Fibroblast of skin of scalp (primary cell): ENCODE measurements around the gene C6orf89.

Experiments used
- DNase-seq: peaks from one replicate; pipeline ENCODE4 v3.0.0-alpha.2; 2013

The C6orf89 gene

GRCh38 chr6:36969988-36970891, 84.5 kb downstream of the C6orf89 start:
- no peak for DNase-seq

GRCh38 chr6:36970892-36971842, 85.4 kb downstream of the C6orf89 start:
- no peak for DNase-seq

- no peak for DNase-seq
These were observed 86.3 kb downstream of the C6orf89 start for GRCh38 chr6:36971921-36972673.

GRCh38 chr6:36973190-36973589, 87.4 kb downstream of the C6orf89 start:
- no peak for DNase-seq

- DNase-seq = no peak
These were observed 87.9 kb downstream of the C6orf89 start for GRCh38 chr6:36973647-36974046.

GRCh38 chr6:36975231-36976006, 89.7 kb downstream of the C6orf89 start:
- DNase-seq = no peak

- no peak for DNase-seq
These were observed 90.2 kb downstream of the C6orf89 start for GRCh38 chr6:36976007-36976264.

- no peak for DNase-seq
These were observed 90.8 kb downstream of the C6orf89 start for GRCh38 chr6:36976509-36976908.

GRCh38 chr6:36976931-36977330, 91.2 kb downstream of the C6orf89 start:
- no peak for DNase-seq

- peak; percentile 9 for DNase-seq
These were observed 91.8 kb downstream of the C6orf89 start for GRCh38 chr6:36977470-36977941.
